Panc1 (cell line): ENCODE measurements around the gene TBC1D16. TPM values are rescaled to one million over a fixed set of nuclear protein-coding genes. Genes with fewer than 3 reads are reported as not detected.

Source experiments
- ATAC-seq: fragments of 200-7000 bp; cut with Tn5 transposase; 2 replicates; pipeline ENCODE4 v1.9.1; 2020; ENCODE audit warnings: mild to moderate bottlenecking, moderate library complexity
- BruUV-seq: library from RNA; stranded (reverse); fragments of 400-500 nt; replicated peaks from 2 replicates; lab custom pipeline; 2021; lab: Mats Ljungman, UMichigan
- CTCF ChIA-PET: fragments of 300-600 bp; sonication (Branson Sonifier 250); formaldehyde crosslinking; loops from one replicate; lab custom pipeline; 2022; ENCODE audit warnings: antibody characterized with exemption; lab: Charles Lee
- POLR2A ChIA-PET: fragments of 300-600 bp; sonication (Branson Sonifier 250); formaldehyde crosslinking; loops from one replicate; lab custom pipeline; 2022; ENCODE audit warnings: antibody characterized with exemption; lab: Charles Lee
- DNase-seq: peaks from one replicate; pipeline ENCODE4 v3.0.0-alpha.2; 2010; ENCODE audit warnings: low read depth, low spot score
- H3K27ac ChIP-seq: 2 replicates; pipeline ENCODE4 v1.5.1; 2011; ENCODE audit warnings: mild to moderate bottlenecking, low read length, inconsistent platforms
- H3K27me3 ChIP-seq: fragments of 200-500 bp; sonication (Bioruptor generic); 2 replicates; pipeline ENCODE4 v1.6.0; 2014; ENCODE audit warnings: low read length, inconsistent platforms; ENCODE audit not compliant: control insufficient read depth, insufficient read depth
- H3K36me3 ChIP-seq: fragments of 200-500 bp; sonication (Bioruptor generic); 2 replicates; pipeline ENCODE4 v1.5.1; 2014; ENCODE audit warnings: inconsistent platforms, mild to moderate bottlenecking, low read length, moderate library complexity; ENCODE audit not compliant: control insufficient read depth, insufficient read depth
- H3K4me1 ChIP-seq: 2 replicates; pipeline ENCODE4 v1.5.1; 2011; ENCODE audit warnings: inconsistent platforms, mild to moderate bottlenecking, low read length, moderate library complexity; ENCODE audit not compliant: control insufficient read depth, insufficient read depth
- H3K4me3 ChIP-seq, 2 experiments: 2 replicates each; pipeline ENCODE4 v1.5.1; 2011 to 2012; ENCODE audit warnings: low read depth in 2 of 2, low read length in 2 of 2, mild to moderate bottlenecking in 2 of 2, inconsistent platforms in 1 of 2, moderate library complexity in 1 of 2
- H3K9me3 ChIP-seq: fragments of 200-500 bp; sonication (Bioruptor generic); 2 replicates; pipeline ENCODE4 v1.5.1; 2014; ENCODE audit warnings: low read depth, mild to moderate bottlenecking, inconsistent platforms, low read length, moderate library complexity; ENCODE audit not compliant: control insufficient read depth, insufficient read depth
- POLR2AphosphoS5 ChIP-seq: IDR thresholded peaks from 2 replicates; pipeline ENCODE4 v1.6.1; 2012; ENCODE audit warnings: mild to moderate bottlenecking, low read depth, low read length, moderate library complexity
- SIN3A ChIP-seq: IDR thresholded peaks from 2 replicates; pipeline ENCODE4 v1.6.1; 2012; ENCODE audit warnings: low read depth, mild to moderate bottlenecking, low read length, moderate library complexity, borderline replicate concordance; ENCODE audit not compliant: insufficient read depth
- TCF7L2 ChIP-seq: IDR thresholded peaks from 2 replicates; pipeline ENCODE4 v1.6.1; 2011; ENCODE audit warnings: mild to moderate bottlenecking, low read depth, low read length, inconsistent platforms
- in situ Hi-C: cut with HindIII; loops from 2 replicates; pipeline ENCODE4 v1.10.0; 2016; ENCODE audit warnings: low sequenced_read_pairs, low pct_unique_long_range_greater_than_20kb
- intact Hi-C: fragments of 100-400 bp; cut with micrococcal nuclease; formaldehyde crosslinking; loops from one replicate; pipeline ENCODE4 v1.10.0; 2022; ENCODE audit not compliant: unreplicated experiment
- total RNA-seq: library from RNA; stranded (reverse); gene quantifications from one replicate; pipeline ENCODE4 v1.2.1, GENCODE V29; 2021; ENCODE audit not compliant: unreplicated experiment
- TF ChIP-seq, protein P1 (sequence below), 2 experiments: IDR thresholded peaks; 2 replicates each; pipeline ENCODE4 v1.6.1; 2011 to 2012; ENCODE audit warnings: low read depth in 2 of 2, control low read depth in 1 of 2, low read length in 1 of 2, mild to moderate bottlenecking in 1 of 2, moderate library complexity in 1 of 2; ENCODE audit not compliant: insufficient read depth in 1 of 2
- TF ChIP-seq, protein P2 (sequence below): fragments of 450-650 bp; IDR thresholded peaks from 2 replicates; pipeline ENCODE4 v1.5.1; 2017; ENCODE audit warnings: mild to moderate bottlenecking

Gene TBC1D16
- total RNA-seq, 1 experiment from 2014 or later: 41.6 TPM

DNA sequence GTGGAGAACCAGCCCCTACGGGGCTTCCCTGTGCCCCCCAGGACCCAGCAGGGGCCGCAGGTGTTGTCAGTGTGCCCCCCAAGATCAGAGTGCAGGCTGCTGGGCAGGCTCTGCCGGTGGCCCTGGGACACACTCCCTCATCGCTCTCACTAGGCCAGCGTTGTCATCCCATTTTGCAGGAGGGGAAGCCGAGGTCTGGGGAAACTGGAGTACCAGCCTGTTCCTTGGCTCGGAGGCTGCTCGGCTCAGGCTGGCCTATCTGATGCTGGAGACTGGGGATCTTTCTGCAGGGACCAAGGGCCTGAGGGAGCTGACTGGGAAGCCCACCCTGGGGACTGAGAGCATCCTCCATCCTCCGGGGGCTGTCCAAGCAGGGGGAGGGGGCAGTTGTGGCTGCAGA is 122.2 kb downstream of the TBC1D16 start:
- ATAC-seq: no peak
- Histone ChIP-seq H3K27me3 (no peaks in the 10 kb centered on the region), H3K36me3 (no peaks in the 10 kb centered on the region), H3K4me1 (peaks cover 12% of the 10 kb centered on the region), H3K27ac (no peak overlapping the region), H3K9me3 (no peaks in the 10 kb centered on the region), H3K4me3 (no peak overlapping the region)
- BruUV-seq: no TSS peak
- intact Hi-C loops: loop anchor here (10.0 kb wide), 1 partner anchor 69 kb away; no protein-coding TSS in a partner anchor
- no peak for DNase-seq
- in situ Hi-C loops: no loop called here
- POLR2A ChIA-PET: no interaction called here
- TF ChIP-seq TCF7L2 (no peak), SIN3A (no peak), POLR2AphosphoS5 (no peak)
- TF ChIP-seq, protein P1, sequence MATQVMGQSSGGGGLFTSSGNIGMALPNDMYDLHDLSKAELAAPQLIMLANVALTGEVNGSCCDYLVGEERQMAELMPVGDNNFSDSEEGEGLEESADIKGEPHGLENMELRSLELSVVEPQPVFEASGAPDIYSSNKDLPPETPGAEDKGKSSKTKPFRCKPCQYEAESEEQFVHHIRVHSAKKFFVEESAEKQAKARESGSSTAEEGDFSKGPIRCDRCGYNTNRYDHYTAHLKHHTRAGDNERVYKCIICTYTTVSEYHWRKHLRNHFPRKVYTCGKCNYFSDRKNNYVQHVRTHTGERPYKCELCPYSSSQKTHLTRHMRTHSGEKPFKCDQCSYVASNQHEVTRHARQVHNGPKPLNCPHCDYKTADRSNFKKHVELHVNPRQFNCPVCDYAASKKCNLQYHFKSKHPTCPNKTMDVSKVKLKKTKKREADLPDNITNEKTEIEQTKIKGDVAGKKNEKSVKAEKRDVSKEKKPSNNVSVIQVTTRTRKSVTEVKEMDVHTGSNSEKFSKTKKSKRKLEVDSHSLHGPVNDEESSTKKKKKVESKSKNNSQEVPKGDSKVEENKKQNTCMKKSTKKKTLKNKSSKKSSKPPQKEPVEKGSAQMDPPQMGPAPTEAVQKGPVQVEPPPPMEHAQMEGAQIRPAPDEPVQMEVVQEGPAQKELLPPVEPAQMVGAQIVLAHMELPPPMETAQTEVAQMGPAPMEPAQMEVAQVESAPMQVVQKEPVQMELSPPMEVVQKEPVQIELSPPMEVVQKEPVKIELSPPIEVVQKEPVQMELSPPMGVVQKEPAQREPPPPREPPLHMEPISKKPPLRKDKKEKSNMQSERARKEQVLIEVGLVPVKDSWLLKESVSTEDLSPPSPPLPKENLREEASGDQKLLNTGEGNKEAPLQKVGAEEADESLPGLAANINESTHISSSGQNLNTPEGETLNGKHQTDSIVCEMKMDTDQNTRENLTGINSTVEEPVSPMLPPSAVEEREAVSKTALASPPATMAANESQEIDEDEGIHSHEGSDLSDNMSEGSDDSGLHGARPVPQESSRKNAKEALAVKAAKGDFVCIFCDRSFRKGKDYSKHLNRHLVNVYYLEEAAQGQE (IDR thresholded peaks at IDR 0.05; ENCODE audit: insufficient read depth in 1 of 2, low read depth in 2 of 2, low read length in 1 of 2): no peak
- TF ChIP-seq, protein P2, sequence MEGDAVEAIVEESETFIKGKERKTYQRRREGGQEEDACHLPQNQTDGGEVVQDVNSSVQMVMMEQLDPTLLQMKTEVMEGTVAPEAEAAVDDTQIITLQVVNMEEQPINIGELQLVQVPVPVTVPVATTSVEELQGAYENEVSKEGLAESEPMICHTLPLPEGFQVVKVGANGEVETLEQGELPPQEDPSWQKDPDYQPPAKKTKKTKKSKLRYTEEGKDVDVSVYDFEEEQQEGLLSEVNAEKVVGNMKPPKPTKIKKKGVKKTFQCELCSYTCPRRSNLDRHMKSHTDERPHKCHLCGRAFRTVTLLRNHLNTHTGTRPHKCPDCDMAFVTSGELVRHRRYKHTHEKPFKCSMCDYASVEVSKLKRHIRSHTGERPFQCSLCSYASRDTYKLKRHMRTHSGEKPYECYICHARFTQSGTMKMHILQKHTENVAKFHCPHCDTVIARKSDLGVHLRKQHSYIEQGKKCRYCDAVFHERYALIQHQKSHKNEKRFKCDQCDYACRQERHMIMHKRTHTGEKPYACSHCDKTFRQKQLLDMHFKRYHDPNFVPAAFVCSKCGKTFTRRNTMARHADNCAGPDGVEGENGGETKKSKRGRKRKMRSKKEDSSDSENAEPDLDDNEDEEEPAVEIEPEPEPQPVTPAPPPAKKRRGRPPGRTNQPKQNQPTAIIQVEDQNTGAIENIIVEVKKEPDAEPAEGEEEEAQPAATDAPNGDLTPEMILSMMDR: no peak
- CTCF ChIA-PET: interaction anchor here (0.7 kb wide), 1 partner anchor 11 kb away, joined by 3 read pairs; no protein-coding TSS in a partner anchor

DNA sequence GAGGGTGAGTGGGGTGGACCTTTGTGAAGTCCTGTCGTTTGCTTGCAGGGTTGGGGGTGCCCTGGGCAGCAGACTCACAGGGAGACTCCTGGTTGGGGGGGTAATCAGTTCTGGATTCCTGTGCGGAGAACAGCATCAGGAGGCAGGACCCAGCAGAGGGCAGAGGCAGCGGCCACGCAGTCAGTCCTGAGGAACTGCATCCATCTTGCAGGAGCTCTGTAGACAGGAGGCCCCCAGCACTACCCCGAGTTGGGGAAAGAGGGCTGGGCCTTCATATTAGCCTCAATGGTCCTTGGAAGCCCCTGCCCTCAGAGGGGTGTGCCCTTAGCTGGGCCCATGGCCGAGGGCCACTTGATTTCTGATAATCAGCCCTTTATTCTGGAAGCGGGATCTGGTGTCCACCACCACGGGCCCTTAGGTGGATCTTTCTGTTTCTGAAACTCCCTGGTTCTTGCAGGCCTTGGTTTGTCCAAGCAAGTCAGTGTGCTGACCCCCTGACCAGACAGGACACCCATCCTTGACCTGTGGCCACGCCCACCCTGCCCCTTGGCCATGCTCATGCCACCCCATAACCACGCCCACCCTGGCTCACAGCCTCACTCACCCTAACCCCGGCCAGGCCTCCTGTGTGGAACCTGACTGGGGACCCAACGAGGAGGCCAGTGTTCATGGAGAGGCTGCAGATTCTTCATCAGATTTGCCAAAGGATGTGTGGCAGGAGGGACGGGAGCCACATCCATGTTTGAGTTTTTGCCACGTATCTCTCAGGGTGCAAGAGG is 122.9 kb downstream of the TBC1D16 start:
- Histone ChIP-seq H3K27ac (no peak overlapping the region), H3K9me3 (no peaks in the 10 kb centered on the region), H3K4me3 (no peak overlapping the region), H3K4me1 (peaks cover 11% of the 10 kb centered on the region; the same call in 1 of the 2 replicates), H3K36me3 (no peaks in the 10 kb centered on the region), H3K27me3 (no peaks in the 10 kb centered on the region)
- ChIA-PET POLR2A (no interaction called here), CTCF (no interaction called here)
- DNase-seq (no peak), ATAC-seq (no peak)
- BruUV-seq: no TSS peak
- intact Hi-C loops: loop anchor here (10.0 kb wide), 1 partner anchor 68 kb away; no protein-coding TSS in a partner anchor
- no peak for TF ChIP-seq POLR2AphosphoS5
- no peak for TF ChIP-seq TCF7L2
- no peak for TF ChIP-seq SIN3A
- TF ChIP-seq, protein P1 (IDR thresholded peaks at IDR 0.05; ENCODE audit: insufficient read depth in 1 of 2, low read depth in 2 of 2, low read length in 1 of 2): no peak
- TF ChIP-seq, protein P2: no peak
- in situ Hi-C loops: no loop called here
